Measurements from ENCODE around the gene FZD2. TPM values are rescaled to one million over a fixed set of nuclear protein-coding genes. Genes with fewer than 3 reads are reported as not detected.
A peak's percentile ranks its signal among the peaks of the same experiment; 100 is the strongest.

The FZD2 gene
- total and polyA plus RNA-seq, 2 donors: 9.8 to 14.7 TPM

DNA sequence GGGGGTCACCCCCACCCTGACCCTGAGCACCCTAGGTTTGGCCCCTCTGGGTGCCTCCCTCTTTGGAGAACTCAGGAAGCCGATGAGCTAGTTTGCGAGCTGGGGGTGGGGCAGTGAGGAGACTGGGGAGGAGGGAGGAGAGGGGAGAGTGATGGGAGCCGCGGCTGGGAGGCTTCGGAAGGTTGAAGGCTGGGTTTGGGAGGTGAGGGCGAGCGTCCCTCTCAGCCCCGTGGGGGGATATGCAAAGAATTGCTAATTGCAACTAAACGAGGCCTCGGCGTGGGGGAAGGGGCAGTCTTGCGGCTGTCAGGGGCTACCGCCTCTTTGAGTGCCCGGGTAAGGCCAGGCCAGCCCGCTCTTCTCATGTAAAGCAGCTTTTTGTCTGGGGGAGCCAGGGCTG is 17.6 kb upstream of the FZD2 start:
- 53% methylated on average over 15 of the region's 15 CpGs for WGBS

DNA sequence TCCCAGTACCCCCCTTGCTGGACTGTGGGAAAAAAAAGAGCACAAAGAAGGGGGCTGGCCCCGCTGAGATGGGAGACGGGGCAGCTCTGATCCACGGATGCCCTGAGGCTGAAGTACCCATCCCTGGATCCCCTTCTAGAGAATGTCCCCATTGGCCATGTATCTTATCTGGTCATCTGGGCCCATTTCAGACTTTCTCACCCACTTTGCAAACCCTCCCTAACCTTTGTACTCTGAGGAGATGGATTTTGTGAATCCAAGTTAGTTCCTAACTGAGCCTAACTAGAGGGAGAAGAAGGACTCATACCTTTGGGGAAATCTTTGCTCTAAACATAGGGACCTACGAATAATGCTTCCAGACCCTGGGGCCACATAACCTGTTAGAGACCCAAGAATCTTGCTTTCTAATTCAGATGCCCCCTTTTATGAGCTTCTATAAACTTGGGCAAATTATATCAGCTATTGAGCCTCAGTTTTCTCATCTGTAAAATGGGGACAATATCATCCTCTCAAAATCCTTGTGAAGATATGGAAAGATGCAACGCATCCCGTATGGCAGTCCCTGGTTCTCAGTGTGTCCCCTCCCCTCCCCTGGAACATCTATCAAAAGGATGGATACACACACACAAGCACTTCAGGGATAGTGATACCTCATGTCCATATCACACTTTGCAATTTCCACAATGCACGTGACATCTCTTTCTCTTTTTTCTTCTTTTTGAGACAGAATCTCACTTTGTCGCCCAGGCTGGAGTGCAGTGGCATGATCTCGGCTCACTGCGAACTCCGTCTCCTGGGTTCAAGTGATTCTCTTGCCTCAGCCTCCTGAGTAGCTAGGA is 16.8 kb upstream of the FZD2 start:
- Histone ChIP-seq H3K27ac (ENCODE audit: low read depth) (no peak overlapping the region), H3K4me1 (ENCODE audit: insufficient read depth) (no peaks in the 10 kb centered on the region), H3K36me3 (ENCODE audit: insufficient read depth) (no peaks in the 10 kb centered on the region), H3K4me3 (ENCODE audit: low read depth, low read length) (no peak overlapping the region)
- 92% methylated on average over 11 of the region's 11 CpGs for WGBS
- no peak for DNase-seq (ENCODE audit: extremely low spot score)

More for the DNA sequence above, 17.6 kb upstream of the FZD2 start:
- DNase-seq (ENCODE audit: extremely low spot score): no peak
- no peak overlapping the region for H3K4me3 ChIP-seq (ENCODE audit: low read depth, low read length)
- H3K4me1 ChIP-seq (ENCODE audit: insufficient read depth): no peaks in the 10 kb centered on the region
- H3K27ac ChIP-seq (ENCODE audit: low read depth): no peak overlapping the region
- H3K36me3 ChIP-seq (ENCODE audit: insufficient read depth): no peaks in the 10 kb centered on the region

DNA sequence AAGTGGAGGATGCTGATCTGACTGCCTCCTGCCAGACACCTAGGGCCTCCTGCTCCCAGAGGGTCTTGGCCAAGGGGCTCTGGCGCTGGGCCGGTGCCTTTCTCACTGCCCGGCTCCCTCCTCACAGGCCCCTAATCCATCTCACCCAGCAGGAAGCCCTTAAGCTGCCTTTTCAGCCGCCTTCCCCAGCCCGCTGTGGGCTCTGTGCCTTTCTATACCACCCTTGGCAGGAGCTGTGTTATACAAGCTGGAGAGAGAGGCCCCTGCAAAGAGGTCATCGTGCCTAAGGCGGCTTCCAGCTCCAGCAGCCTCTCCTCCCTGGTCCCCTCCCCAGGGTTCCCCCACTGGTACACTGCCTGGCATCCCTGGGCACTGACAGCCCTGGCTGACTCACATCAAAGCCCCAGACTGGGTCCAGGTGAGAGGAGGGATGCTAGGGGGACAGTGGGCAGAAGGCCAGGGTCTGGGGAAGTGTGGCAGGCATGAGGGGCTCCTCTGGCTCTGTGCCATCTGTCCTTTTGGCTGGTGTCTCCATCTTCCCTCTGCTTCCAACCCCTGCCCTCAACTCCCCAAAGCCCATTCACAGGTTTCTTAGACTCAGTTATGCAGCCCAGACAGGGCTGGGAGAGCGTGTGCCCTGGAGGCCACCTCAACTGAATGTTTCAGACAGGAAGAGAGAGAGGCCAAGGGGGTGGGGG is 15.3 kb upstream of the FZD2 start:
- no peak for DNase-seq (ENCODE audit: extremely low spot score)
- H3K36me3 ChIP-seq (ENCODE audit: insufficient read depth): no peaks in the 10 kb centered on the region
- no peak overlapping the region for H3K4me3 ChIP-seq (ENCODE audit: low read depth, low read length)
- no peaks in the 10 kb centered on the region for H3K4me1 ChIP-seq (ENCODE audit: insufficient read depth)
- 57% methylated on average over 8 of the region's 8 CpGs for WGBS
- no peak overlapping the region for H3K27ac ChIP-seq (ENCODE audit: low read depth)

DNA sequence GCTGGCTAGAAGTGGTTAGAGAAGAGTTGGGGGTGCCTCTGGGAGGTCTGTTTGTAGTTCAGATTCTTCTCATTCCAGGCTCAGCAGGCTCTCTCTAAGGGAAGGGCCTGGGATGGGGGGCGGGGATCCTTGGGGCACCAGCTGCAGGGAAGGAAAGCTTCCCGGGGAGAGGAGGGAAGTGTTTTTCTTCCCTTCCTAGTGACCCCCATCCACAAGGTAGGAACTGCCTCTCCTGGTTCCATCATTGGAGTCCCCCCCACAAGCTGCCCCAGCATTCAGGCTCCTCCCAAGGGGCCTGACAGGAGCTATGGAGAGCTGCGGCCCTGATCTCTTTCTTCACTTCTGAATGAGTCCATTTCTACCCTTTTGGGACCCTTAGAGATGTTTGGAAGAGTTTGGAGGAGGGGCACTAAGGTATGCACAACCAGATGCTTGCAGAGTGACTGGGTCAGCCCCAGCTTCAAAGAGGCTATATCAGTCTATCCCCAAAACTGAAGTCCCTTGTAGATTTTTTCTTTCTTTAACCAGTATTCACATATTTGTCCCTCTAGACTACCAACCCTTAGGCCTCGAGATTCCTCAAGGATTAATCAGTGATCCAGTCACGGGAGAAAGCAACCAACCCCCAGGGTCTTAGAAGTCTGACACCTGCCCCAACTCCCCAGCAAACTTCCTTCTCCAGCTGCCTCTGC is 13.9 kb upstream of the FZD2 start:
- no peak overlapping the region for H3K27ac ChIP-seq (ENCODE audit: low read depth)
- DNase-seq (ENCODE audit: extremely low spot score): no peak

DNA sequence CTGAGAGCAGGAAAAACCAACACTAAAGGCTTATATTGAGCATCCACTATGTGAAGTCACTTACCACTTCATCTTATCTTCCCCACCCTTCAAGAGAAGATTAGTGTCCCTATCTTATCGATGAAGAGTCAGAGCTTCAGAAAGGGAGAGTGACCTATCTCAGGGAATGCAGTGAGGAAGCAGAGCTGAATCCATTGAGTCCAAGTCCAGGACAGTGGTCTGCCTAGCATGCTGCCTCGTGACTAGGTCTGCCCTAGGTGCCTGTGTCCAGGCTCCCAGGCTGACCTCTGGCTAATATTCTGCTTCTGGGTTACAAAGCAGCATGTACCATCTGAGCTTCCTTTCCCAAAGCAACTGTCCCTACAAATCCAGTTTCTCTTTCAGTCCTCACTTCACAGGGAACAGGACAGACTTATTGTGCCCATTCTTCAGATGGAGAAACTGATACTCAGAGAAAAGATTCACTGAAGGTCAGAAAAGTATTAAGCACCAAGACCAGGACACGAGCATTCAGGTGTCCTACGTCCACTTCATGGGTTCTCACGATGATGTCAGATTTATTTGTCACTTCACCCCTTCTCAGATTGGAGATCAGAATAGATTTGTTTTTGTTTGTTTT is 13.3 kb upstream of the FZD2 start:
- WGBS: 67% methylated on average over 5 of the region's 5 CpGs
- H3K27ac ChIP-seq (ENCODE audit: low read depth): no peak overlapping the region
- H3K36me3 ChIP-seq (ENCODE audit: insufficient read depth): no peaks in the 10 kb centered on the region
- no peak for DNase-seq (ENCODE audit: extremely low spot score)
- H3K4me3 ChIP-seq (ENCODE audit: low read depth, low read length): no peak overlapping the region
- no peaks in the 10 kb centered on the region for H3K4me1 ChIP-seq (ENCODE audit: insufficient read depth)

More for the DNA sequence above, 13.9 kb upstream of the FZD2 start:
- 33% methylated on average over 5 of the region's 5 CpGs for WGBS
- no peaks in the 10 kb centered on the region for H3K4me1 ChIP-seq (ENCODE audit: insufficient read depth)
- no peak overlapping the region for H3K4me3 ChIP-seq (ENCODE audit: low read depth, low read length)
- no peaks in the 10 kb centered on the region for H3K36me3 ChIP-seq (ENCODE audit: insufficient read depth)

DNA sequence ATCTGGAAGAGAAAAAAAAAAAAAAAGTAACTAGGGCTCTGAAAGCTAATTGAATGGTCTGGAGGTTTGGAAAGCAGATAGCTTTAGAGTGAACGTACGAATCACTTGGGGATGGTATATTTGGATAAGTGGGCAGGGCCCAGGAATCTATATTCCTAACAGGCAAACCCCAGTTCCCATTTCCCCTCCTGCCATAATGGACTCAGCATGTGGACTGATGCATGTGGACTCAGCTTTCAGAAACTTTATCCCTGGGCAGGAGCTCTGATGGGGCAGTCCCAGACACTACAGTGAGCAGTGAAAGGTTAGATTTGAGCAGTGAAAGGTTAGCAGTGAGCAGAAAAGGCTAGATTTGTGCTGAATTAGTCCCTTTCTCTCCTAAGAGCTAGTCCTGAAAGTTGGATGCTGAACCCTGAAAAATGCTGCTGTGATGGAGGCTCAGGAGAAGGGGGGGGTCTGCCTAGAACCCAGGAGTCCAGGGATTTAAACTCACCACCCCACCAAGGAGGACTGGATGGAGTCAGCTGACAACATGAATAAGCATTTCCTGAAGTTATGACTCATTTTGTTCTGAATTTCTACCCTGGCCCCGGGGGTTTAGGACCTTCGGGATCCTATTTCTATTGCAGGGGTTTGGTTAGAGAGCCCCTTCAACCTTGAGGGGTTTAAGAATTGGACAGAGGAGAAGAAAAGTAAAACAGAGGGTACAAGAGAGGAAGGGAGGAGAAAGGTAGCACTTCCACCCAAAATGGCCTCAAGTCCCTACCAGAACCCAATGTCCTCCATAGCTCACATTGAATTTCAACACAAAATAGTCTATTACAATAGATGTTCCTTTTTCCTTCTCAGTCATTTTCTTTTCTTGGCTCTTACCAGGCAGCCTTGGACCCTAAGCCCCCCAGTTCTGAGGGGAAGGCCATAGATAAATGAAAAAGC is 10.3 kb upstream of the FZD2 start:
- Histone ChIP-seq H3K4me1 (ENCODE audit: insufficient read depth) (no peaks in the 10 kb centered on the region), H3K4me3 (ENCODE audit: low read depth, low read length) (no peak overlapping the region), H3K36me3 (ENCODE audit: insufficient read depth) (no peaks in the 10 kb centered on the region), H3K27ac (ENCODE audit: low read depth) (no peak overlapping the region)
- WGBS: 59% methylated on average over 4 of the region's 4 CpGs
- DNase-seq (ENCODE audit: extremely low spot score): no peak

DNA sequence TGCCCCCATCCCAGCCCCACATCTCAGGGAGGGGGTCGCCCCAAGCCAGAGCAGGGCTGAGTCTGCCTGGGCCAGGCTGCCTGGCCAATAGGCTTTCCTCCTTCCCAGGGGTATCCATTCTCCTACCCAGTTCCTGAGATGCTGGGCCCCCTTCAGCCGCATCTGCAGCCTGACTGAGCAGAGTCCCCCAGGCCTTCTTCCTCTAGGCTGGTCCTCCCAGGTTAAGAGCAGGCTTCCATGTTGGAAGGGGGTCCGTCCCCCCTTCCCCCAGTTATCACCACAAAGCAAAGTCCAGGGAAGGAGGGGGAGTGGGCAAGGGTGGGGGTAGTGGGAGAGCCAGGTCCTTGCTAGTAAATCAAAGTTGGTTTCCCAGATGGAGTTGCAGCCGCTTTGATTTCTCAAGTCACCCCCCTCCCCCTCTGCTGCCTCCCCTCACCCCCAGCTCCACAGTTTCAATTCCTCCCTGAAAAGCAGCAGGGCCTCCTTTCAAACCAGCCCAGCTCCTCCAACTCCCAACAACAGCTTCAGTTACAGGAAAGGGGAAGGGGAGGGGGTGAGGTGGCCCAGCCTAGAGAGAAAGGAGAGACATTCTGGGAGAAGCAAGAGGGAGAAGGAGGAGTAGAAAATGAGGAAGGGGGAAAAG is 9.5 kb upstream of the FZD2 start:
- 77% methylated on average over 4 of the region's 4 CpGs for WGBS
- no peaks in the 10 kb centered on the region for H3K36me3 ChIP-seq (ENCODE audit: insufficient read depth)
- H3K4me1 ChIP-seq (ENCODE audit: insufficient read depth): no peaks in the 10 kb centered on the region
- H3K4me3 ChIP-seq (ENCODE audit: low read depth, low read length): no peak overlapping the region
- H3K27ac ChIP-seq (ENCODE audit: low read depth): no peak overlapping the region
- peak; percentile 64 for DNase-seq (ENCODE audit: extremely low spot score)

DNA sequence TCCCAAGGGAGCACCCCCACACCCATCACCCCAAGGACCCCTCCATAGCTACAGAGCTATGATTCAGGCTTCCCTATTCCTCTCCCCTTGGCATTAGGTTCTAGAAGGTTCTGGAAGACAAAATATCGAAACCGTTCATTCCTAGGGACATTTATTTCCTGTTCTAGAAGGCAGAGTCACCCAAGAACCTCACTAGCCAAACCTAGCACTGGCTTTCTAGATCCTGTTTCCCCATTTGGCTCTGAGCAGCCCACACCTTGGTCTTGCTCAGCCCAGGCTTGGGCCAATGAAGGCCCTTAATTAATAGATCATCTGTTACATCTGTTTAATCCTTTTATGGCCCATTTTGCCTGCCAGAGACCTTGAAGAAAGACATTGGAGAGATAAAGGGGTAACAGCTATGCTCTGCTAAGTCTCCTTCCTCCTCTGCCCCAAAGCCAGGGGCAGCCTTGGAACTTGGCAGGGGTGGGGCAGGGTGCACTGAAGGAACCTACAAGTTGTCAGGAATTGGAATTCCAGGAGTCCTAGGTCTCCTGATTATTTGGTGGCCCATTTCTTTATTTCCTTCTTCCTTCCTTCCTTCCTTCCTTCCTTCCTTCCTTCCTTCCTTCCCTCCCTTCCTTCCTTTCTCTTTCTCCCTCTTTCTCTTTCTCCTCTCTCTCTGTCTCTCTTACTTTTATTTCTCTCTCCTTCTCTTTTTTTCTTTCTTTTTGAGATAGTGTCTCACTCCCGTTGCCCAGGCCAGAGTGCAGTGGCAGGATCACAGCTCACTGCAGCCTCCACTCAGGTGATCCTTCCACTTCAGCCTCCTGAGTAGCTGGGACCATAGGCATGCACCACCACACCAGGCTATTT is 8.7 kb upstream of the FZD2 start:
- Histone ChIP-seq H3K27ac (ENCODE audit: low read depth) (no peak overlapping the region), H3K36me3 (ENCODE audit: insufficient read depth) (no peaks in the 10 kb centered on the region), H3K4me3 (ENCODE audit: low read depth, low read length) (no peak overlapping the region), H3K4me1 (ENCODE audit: insufficient read depth) (no peaks in the 10 kb centered on the region)
- DNase-seq (ENCODE audit: extremely low spot score): no peak
- 77% methylated on average over 3 of the region's 3 CpGs for WGBS

DNA sequence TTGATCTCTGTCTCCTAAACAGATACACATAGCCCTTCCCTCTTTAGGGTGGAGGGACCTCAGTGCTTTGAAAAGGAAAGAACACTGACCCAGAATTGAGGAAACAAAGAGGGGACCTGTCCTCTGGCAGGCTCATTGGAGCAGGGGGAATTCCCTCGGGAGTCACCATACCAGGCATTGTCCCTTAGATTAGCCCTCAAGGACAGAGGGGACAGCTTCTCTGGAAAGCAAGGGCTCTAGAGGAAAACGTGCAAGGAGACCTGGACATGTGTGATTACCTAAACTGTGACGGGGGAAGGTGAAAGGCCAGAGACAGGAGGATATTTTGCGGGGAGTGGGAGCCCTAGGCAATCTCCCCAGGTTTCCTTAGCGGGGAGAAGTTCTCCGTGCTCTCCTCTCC is 7.6 kb upstream of the FZD2 start:
- H3K36me3 ChIP-seq (ENCODE audit: insufficient read depth): no peaks in the 10 kb centered on the region
- no peak overlapping the region for H3K4me3 ChIP-seq (ENCODE audit: low read depth, low read length)
- H3K27ac ChIP-seq (ENCODE audit: low read depth): no peak overlapping the region
- 71% methylated on average over 6 of the region's 6 CpGs for WGBS
- H3K4me1 ChIP-seq (ENCODE audit: insufficient read depth): no peaks in the 10 kb centered on the region
- no peak for DNase-seq (ENCODE audit: extremely low spot score)

DNA sequence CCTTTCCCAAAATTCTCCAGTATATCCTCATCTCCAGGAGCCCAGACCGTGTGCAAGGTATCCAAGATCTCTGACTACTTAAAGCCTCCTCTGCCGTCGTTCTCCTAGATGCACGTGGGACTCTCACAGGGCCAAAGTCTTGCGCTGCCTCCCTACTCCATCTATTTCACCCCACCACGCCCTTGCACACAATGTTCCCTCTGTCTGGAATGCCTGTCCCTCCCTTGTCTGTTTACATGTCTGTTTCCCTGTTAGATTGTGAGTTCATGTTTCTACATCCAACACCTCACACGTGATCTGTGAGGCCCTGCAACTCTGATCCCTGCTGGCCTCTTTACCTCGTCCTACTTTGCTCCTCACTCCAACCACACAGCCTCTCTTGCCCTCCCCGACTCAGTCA is 4.9 kb upstream of the FZD2 start:
- Histone ChIP-seq H3K4me1 (ENCODE audit: insufficient read depth) (no peaks in the 10 kb centered on the region), H3K27ac (ENCODE audit: low read depth) (no peak overlapping the region), H3K4me3 (ENCODE audit: low read depth, low read length) (no peak overlapping the region), H3K36me3 (ENCODE audit: insufficient read depth) (no peaks in the 10 kb centered on the region)
- WGBS: 59% methylated on average over 9 of the region's 9 CpGs
- no peak for DNase-seq (ENCODE audit: extremely low spot score)

DNA sequence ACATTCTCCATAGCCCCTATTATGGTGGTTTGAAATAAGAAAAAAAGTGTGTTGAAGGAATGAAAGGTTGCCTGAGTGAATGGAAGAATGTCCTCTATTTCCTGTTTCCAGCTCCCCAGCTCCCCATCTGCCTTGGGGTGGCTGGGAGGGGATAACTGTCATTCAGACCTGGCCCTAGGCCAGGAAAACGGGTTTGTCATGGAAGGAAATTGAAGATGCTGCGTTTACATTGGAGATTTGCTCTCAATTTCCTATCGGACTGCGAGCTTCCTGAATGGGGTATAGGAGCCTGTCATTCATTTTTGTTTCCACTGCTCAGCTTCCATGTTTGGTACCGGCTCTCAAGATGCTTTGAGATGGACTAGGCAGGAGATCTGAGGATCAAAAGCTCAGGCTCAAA is 2.2 kb upstream of the FZD2 start:
- Histone ChIP-seq H3K27ac (ENCODE audit: low read depth) (no peak overlapping the region), H3K4me1 (ENCODE audit: insufficient read depth) (no peaks in the 10 kb centered on the region), H3K4me3 (ENCODE audit: low read depth, low read length) (no peak overlapping the region), H3K36me3 (ENCODE audit: insufficient read depth) (no peaks in the 10 kb centered on the region)
- no peak for DNase-seq (ENCODE audit: extremely low spot score)
- 59% methylated on average over 5 of the region's 5 CpGs for WGBS
